Upper lobe of left lung (tissue), 4 donors: ENCODE results near the gene C4B.

ENCODE experiments used
- EP300 ChIP-seq, 4 donors: sonication (generic); formaldehyde crosslinking; IDR thresholded peaks; one replicate each; pipeline ENCODE4 v1.5.1; 2017; ENCODE audit warnings: antibody characterized with exemption in 4 of 4, control low read depth in 2 of 4
- POLR2A ChIP-seq, 4 donors: fragments of 450-650 bp; IDR thresholded peaks; one replicate each; pipeline ENCODE4 v1.5.1; 2016 to 2017; ENCODE audit warnings: antibody characterized with exemption in 4 of 4, mild to moderate bottlenecking in 2 of 4
- POLR2AphosphoS5 ChIP-seq, 2 donors: sonication (generic); formaldehyde crosslinking; IDR thresholded peaks; one replicate each; pipeline ENCODE4 v1.5.1; 2017; ENCODE audit warnings: antibody characterized with exemption in 2 of 2
- TF ChIP-seq, protein P1 (sequence below), 6 experiments: fragments of 450-650 bp in 4 of 6; fragments of 200-600 bp in 2 of 6; sonication (generic) in 2 of 6; IDR thresholded peaks; one replicate each; pipeline ENCODE4 v1.5.1; 2016 to 2019; ENCODE audit warnings: antibody characterized with exemption in 6 of 6

DNA sequence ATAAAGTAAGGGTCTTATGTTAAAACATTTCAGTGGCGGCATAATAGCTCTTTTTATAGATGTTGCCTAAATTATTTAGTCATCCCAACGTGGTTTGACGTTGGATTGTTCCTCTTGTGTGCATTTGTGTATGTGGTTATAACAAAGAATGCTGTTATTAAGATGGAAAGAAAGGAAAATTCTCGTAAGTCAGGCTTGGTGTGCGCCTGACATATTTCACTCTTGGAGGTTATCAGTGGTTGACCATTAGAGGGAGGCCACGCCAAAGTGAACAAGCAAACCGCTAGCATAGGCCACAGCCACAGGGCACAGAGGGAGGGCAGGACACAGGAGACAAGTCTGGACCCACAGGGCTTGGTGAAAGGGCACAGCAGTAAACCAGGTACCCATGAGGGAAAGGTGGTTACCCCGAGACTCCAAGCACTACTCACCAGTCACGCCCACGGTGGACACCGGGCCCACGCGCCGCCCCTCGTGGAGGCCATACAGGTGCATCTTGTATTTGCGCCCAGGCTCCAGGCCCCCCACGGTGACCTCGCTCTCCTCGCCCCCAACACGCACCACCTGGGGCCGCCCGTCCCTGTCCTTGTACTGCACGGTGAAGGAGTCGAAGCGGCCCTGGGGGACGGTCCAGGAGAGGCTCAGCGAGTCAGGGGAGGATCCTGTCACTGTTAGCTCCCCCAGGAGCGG is 46.5 kb downstream of the C4B start:
- TF ChIP-seq, protein P1, sequence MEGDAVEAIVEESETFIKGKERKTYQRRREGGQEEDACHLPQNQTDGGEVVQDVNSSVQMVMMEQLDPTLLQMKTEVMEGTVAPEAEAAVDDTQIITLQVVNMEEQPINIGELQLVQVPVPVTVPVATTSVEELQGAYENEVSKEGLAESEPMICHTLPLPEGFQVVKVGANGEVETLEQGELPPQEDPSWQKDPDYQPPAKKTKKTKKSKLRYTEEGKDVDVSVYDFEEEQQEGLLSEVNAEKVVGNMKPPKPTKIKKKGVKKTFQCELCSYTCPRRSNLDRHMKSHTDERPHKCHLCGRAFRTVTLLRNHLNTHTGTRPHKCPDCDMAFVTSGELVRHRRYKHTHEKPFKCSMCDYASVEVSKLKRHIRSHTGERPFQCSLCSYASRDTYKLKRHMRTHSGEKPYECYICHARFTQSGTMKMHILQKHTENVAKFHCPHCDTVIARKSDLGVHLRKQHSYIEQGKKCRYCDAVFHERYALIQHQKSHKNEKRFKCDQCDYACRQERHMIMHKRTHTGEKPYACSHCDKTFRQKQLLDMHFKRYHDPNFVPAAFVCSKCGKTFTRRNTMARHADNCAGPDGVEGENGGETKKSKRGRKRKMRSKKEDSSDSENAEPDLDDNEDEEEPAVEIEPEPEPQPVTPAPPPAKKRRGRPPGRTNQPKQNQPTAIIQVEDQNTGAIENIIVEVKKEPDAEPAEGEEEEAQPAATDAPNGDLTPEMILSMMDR (IDR thresholded peaks at IDR 0.05): no peak
- TF ChIP-seq POLR2AphosphoS5 (IDR thresholded peaks at IDR 0.05): no peak
- TF ChIP-seq POLR2A (IDR thresholded peaks at IDR 0.05): no peak
- TF ChIP-seq EP300 (IDR thresholded peaks at IDR 0.05): no peak
